Left ventricle myocardium inferior (tissue), 1 donor: Measurements from ENCODE around the gene SIGLEC9. TPM values are rescaled to one million over a fixed set of nuclear protein-coding genes. Genes with fewer than 3 reads are reported as not detected.

Experiments used
- DNase-seq: peaks from one replicate; pipeline ENCODE4 v3.0.0-alpha.2; 2020
- H3K27ac ChIP-seq: fragments of 200-600 bp; replicated peaks from 2 replicates; pipeline ENCODE4 v1.8.0; 2021
- H3K27me3 ChIP-seq: fragments of 200-600 bp; 2 replicates; pipeline ENCODE4 v1.8.0; 2021; ENCODE audit warnings: low read depth
- H3K36me3 ChIP-seq: fragments of 200-600 bp; 2 replicates; pipeline ENCODE4 v1.8.0; 2021
- H3K4me1 ChIP-seq: fragments of 200-600 bp; 2 replicates; pipeline ENCODE4 v1.8.0; 2021
- H3K4me3 ChIP-seq: fragments of 200-600 bp; 2 replicates; pipeline ENCODE4 v1.8.0; 2021; ENCODE audit warnings: mild to moderate bottlenecking, moderate library complexity
- H3K9me3 ChIP-seq: fragments of 200-600 bp; replicated peaks from 2 replicates; pipeline ENCODE4 v1.8.0; 2021
- intact Hi-C: fragments of 100-400 bp; cut with micrococcal nuclease; formaldehyde crosslinking; loops from one replicate; pipeline ENCODE4 v1.11.0; 2022
- total RNA-seq: library from RNA; stranded (reverse); fragmentation: NEBNext Ultra II Directional; extraction: Animal tissue kit (Norgen Biotek cat#: 25700); gene quantifications from one replicate; pipeline ENCODE4 v1.2.1, GENCODE V29; 2021
- TF ChIP-seq, protein P1 (sequence below): fragments of 200-600 bp; IDR thresholded peaks from 2 replicates; pipeline ENCODE4 v1.8.0; 2021; ENCODE audit warnings: antibody characterized with exemption, mild to moderate bottlenecking, borderline replicate concordance
- donor health status: DM: no; HTN: yes; CAD: no; lungs with severe emphysema.

The SIGLEC9 gene
- total RNA-seq, 1 donor from 2014 or later: 1.7 TPM

DNA sequence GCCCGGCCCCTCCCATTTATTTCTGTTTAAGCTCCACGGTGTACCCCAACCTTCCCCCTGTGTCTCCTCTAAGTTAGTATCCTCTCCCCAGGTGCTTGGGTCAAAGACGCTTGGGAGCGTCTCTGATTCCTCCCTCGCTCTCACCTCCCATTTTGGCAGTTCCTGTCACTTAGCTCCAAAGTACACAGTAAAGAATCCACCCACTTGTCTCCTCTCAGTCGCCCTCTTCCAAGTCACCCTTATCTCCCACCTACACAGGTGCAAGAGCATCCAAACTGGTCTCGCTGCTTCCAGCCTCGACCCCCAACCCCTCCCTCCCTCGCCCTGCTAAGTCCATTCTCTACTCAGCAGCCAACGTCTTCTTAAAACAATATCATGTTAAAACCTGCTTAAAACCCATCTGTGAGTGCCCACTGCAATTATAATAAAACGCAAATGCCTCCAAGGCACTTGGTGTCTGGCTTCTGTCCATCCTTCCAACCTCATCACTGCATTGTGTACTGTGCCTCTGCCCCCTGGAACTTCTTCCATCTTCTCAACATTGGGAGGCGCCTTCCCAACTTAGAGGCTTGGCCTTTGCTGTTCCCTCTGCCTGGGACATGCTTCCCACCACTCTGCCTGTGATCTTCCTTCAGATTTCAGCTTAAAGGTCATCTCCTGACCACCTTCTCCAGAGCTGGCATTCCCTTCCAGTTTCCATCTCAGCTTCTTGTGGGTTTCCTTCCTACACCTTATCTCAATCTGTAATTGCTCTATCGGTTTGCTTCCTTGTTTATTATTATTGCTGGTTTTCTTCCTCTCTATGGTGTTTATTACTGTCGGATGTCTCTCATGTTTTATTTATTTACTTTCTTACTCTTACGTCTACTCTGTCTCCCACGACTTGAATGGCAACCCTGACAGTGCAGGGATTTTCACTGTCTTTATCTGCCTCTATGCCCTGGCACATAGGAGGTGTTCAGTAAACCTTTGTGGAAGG lies 32.5 kb upstream of the SIGLEC9 start:
- Histone ChIP-seq H3K4me3 (no peak overlapping the region), H3K4me1 (no peaks in the 10 kb centered on the region), H3K27me3 (no peaks in the 10 kb centered on the region), H3K27ac (no peak overlapping the region), H3K9me3 (no peaks in the 10 kb centered on the region), H3K36me3 (no peaks in the 10 kb centered on the region)
- no peak for DNase-seq
- intact Hi-C loops: no loop called here
- TF ChIP-seq, protein P1, sequence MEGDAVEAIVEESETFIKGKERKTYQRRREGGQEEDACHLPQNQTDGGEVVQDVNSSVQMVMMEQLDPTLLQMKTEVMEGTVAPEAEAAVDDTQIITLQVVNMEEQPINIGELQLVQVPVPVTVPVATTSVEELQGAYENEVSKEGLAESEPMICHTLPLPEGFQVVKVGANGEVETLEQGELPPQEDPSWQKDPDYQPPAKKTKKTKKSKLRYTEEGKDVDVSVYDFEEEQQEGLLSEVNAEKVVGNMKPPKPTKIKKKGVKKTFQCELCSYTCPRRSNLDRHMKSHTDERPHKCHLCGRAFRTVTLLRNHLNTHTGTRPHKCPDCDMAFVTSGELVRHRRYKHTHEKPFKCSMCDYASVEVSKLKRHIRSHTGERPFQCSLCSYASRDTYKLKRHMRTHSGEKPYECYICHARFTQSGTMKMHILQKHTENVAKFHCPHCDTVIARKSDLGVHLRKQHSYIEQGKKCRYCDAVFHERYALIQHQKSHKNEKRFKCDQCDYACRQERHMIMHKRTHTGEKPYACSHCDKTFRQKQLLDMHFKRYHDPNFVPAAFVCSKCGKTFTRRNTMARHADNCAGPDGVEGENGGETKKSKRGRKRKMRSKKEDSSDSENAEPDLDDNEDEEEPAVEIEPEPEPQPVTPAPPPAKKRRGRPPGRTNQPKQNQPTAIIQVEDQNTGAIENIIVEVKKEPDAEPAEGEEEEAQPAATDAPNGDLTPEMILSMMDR: no peak

DNA sequence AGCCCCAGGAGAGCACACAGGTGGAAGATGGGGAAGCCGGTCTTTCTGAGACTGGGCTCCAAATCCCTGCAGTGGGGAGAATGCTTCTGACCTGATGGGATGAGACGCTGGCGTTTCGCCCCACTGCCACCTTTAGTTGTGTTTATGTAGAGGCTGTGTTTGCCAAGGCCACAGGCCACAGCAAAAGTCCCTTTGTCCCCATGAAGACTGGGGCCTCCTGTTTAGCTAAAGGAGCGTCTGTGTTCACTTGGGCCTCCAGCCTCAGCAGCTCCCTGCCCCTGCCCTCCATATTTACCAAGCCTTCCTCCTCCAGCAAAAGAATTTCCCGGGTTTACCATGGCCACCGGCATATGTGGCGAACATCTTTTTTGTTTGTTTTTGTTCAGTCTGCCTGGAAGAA lies 31.6 kb upstream of the SIGLEC9 start:
- Histone ChIP-seq H3K27me3 (no peaks in the 10 kb centered on the region), H3K9me3 (no peaks in the 10 kb centered on the region), H3K36me3 (no peaks in the 10 kb centered on the region), H3K4me1 (no peaks in the 10 kb centered on the region), H3K4me3 (no peak overlapping the region), H3K27ac (no peak overlapping the region)
- DNase-seq: no peak
- intact Hi-C loops: no loop called here
- TF ChIP-seq, protein P1: no peak

DNA sequence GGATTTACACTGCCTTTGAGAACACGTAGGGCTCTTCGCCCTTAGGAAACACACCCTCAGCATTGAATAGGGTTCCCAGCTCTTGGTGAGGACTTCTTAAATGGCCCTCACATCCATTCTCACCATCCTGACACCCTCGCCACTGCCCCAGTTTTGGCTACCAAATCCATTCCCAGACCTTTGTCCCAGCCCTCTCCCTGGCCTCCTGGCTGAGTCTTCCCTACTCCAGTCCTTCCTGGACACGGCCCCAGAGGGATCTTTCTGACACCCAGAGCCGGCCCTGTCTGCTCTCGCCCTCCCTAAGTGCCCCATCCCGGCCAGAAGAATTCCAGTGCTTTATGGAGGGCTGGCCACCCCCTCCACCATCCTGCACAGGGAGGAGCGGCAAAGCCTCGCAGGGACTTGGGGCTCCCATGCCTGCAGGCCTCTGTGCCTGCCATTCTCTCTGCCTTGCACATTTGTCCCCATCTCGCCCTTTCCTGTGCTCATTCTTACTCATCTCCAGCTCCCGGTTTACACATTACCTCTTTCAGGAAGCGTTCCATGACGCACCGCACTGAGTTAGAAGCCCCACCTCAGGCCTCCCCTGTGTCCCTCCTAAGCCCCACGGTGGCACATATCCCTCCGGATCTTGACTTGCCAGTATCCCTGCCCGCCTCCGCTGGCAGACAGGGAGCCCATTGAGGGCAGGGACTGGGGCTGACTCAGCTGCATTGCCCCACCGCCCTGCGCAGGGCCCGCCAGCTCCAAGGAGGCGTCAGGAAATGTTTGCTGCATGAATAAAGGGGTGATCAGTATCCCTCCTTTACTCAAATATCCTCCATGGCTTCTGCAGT lies 31.0 kb upstream of the SIGLEC9 start:
- Histone ChIP-seq H3K4me1 (no peaks in the 10 kb centered on the region), H3K36me3 (no peaks in the 10 kb centered on the region), H3K27ac (no peak overlapping the region), H3K27me3 (no peaks in the 10 kb centered on the region), H3K9me3 (no peaks in the 10 kb centered on the region), H3K4me3 (no peak overlapping the region)
- DNase-seq: no peak
- TF ChIP-seq, protein P1: no peak
- intact Hi-C loops: no loop called here

DNA sequence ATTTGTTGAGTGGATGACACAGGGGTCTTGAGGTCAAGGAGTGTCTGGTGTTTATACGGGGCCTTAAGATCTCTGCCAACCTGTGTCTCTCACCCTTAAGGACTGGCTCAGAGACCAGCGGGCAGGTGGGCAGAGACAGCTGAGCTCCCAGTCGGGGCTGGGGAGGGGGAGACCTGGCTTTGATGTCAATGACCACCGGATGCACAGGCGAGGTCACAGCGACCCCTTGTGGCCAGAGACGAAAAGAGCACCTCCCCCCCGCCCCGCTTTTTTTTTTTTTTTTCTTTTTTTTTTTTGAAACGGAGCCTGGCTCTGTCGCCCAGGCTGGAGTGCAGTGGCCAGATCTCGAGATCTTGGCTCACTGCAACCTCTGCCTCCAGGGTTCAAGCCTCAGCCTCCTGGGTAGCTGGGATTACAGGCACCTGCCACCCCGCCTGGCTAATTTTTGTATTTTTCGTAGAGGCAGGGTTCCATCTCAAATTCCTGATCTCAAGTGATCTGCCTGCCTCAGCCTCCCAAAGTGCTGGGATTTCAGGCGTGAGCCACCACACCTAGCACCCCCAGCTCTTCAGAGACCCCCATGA lies 29.9 kb upstream of the SIGLEC9 start:
- TF ChIP-seq, protein P1: peak; percentile 67
- no peaks in the 10 kb centered on the region for H3K36me3 ChIP-seq
- H3K9me3 ChIP-seq: no peaks in the 10 kb centered on the region
- H3K27ac ChIP-seq: no peak overlapping the region
- H3K4me1 ChIP-seq: peaks cover 9% of the 10 kb centered on the region
- no peak overlapping the region for H3K4me3 ChIP-seq
- H3K27me3 ChIP-seq: no peaks in the 10 kb centered on the region
- intact Hi-C loops: no loop called here
- no peak for DNase-seq

DNA sequence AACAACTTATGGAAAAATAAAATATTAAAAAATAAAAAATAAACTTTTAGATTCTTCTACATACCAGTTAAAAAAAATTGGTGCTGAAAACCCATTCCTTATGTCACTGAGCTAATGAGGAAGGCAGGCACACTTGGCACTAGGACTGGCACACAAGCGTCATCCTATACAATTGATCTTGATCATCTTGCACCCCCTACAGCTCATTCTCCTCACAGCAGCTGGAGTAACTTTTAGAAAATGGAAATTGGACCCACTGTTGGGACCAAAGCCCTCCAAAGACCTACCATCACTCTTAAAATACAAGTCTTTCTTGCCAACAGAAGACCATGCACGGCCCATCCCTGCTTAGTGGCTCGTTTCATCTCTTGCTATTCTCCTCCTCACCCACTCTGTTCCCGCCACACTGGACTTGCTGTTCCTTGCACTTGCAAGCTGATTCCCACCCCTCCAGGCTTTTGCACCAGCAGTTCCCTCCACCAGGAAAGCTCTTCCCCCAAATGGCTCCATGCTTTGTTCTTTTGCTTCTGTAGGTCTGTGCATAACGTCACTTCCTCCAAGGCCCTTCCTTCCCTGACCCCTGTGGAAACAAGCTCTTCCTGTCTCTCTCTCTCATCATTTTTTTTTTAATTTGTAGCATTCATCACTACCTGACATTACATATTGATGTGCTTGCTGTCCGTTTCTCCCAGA lies 28.1 kb upstream of the SIGLEC9 start:
- H3K9me3 ChIP-seq: no peaks in the 10 kb centered on the region
- no peak overlapping the region for H3K4me3 ChIP-seq
- no peak for DNase-seq
- H3K4me1 ChIP-seq: peaks cover 25% of the 10 kb centered on the region
- TF ChIP-seq, protein P1: peak; percentile 26
- intact Hi-C loops: no loop called here
- no peaks in the 10 kb centered on the region for H3K36me3 ChIP-seq
- no peaks in the 10 kb centered on the region for H3K27me3 ChIP-seq
- H3K27ac ChIP-seq: no peak overlapping the region
